ENCODE data around the gene LIPG.

Gene LIPG

DNA sequence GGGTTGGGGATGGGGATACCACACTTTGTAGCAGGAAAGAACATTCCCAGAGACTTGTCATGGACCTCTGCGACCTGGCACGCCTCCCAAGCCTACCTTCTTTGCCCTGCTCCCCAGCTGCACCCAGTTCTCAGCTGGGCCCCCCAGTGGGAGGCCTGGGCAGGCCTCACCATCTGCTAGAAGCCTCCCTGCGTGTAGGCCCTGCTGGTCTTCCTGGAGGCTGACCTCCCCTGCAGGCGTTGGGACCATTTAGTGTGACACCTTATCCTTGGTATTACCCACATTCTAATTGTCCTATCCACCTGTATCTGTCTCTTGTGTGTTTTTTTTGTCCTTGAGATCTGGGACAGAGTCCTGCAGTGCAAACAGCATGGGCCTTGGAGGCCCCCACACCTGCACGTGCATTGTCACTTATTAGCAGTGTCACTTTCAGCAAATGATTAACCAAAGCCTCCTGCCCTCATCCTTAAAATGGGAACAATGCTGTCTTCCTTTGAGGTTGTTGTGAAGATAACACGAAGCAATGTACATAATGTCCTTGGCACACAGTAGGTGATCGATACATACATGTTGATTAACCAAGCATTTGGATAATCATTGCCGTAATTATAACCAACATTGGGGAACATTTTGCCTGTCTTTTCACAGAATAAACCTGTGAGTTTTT, 77.2 kb downstream of the LIPG start:
- DNase-seq (ENCODE audit: low read depth in 2 of 2): no peak

DNA sequence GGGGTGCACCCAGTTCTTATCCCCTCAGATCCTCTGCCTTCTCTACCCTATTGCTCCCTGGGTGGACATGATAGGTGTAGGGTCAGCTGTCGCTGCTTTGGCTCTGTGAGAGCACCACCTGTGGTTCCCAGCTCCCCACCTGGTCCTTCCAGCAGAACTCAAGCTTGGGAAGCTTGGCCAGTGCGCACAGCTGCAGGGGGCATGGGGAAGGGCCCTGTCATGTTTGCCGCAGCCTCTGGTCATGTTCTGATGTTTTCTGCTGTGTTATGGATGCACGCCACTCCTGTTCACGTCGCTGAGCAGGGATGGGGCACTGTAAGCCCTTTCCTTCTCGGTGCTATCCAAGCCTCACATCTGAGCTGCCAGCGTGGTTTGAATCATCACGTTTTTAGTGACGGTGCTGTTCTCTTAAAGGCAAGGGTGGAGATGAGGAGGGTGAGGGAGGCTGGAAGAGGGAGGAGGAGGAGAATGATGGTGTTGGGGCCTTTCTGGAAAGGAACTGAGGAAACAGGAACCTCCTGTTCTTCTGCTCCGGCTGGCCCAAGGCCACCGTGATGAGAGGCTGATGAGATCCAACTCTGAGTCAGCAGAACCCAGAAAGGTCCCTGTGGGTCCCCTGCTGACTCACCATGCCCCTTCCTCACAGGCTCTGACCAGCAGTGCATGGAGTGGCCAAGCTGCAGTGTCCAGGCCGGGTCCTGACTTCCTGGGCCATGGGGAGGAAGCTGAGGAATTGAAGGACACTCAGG, 78.0 kb downstream of the LIPG start:
- no peak for DNase-seq (ENCODE audit: low read depth in 2 of 2)

DNA sequence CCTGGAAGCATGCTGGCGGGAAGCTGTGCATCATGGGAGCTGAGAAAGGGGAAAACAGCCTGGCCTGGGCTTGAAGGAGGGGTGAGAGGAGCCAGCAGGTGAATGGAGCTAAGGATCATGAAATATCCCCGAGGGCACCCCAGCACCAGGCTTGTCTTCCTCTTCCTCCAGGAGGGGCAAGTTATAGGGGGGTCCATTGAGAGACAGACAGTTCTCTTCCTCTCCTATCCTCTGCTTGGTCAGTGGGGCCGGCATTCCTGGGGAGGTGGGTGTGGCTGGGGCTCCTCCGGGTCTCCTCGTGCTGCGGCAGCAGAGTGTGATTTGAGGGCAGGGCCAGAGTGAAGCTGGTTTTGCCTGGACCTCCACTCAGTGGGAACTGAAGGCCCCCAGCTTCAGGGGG, 78.9 kb downstream of the LIPG start:
- DNase-seq (ENCODE audit: low read depth in 2 of 2): no peak

DNA sequence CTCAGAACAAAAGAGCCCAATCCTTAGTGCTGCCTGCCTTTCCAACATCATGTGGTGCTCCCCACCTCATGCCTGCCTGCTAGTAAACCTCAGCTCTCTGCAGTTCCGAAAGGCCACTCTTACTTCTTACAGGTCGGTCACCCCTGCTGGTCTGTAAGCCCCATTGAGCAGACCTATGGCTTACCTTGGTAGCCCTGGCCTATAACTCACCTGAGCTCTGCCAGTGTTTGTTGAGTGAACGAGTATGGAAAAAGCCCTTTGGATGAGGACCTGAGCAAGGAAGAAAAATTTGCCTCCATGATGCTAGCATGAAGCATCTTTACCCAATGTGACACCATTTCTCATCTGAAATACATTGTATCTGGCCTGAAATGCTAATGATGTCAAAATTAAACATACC, 83.3 kb downstream of the LIPG start:
- DNase-seq (ENCODE audit: low read depth in 2 of 2): no peak

DNA sequence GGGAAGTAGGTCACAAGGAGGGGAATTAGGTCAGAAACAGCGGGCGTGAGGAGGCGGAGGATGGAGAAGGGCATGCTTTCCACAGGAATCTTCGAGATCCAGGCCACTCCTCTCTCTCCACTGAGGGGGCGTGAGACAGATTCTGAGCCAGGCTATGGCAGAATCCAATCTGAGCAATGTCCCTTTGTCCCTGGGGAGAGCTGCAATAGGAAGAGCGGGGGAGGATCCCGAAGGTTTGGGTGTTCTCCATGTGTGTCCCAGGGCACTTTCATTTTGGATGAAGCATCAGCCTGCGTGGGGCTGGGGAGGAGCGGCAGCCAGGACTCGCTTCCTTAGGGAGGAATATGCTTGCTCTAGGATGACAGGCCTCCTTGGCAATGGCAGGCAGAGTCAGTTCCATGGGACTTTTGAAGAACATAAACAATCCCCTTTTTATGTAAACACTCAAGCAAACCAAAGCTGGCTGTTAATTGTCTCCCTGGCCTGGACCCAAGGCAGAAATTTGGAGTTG, 84.0 kb downstream of the LIPG start:
- no peak for DNase-seq (ENCODE audit: low read depth in 2 of 2)

DNA sequence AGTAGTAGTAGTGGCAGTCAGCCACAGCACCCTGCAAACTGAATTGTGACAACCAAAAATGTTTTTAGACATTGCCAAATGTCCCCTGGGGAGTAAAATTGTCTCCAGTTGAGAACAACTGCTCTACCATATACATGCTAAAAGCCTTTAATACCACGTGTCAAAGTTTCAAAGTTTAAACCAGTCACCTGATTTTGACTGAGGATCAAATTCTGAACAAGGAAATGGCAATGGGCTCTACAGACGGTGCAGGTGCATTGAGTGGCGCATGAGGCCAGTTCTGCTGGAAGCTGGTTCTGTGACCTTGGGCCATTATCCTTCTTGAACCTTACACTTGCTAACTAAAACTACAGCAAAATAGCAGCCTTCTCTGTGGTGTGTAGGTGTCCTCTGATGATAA, 85.0 kb downstream of the LIPG start:
- DNase-seq (ENCODE audit: low read depth in 2 of 2): no peak

DNA sequence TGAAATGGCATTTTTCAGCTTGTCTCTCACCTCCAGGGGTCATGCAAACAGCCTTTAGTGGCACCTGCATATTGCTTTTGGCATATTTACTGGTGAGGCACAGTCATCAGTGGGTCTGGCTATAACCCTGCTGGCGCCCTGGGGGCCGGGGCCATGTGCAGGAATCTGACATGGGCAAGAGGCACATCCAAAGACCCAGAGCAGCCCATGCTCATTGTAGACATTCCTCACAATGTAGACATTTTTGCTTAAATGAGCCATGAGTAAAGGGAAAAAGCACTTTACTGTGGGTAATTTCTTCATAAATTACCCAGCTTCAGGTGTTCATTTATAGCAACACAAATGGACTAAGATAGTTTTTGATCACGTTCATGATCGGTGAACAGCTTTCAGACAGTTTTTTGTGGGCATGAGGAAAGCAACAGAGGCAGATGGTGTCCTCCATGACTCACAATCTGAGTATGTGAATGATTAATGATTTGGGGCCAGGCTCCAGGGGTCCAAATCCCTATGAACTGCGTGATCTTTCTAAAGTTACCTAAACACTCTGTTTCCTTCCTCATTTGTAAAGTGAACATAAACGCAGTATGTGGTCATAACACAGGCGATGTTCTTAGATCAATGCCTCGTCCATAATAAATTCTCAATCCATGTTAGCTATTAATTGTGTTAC, 85.8 kb downstream of the LIPG start:
- no peak for DNase-seq (ENCODE audit: low read depth in 2 of 2)

DNA sequence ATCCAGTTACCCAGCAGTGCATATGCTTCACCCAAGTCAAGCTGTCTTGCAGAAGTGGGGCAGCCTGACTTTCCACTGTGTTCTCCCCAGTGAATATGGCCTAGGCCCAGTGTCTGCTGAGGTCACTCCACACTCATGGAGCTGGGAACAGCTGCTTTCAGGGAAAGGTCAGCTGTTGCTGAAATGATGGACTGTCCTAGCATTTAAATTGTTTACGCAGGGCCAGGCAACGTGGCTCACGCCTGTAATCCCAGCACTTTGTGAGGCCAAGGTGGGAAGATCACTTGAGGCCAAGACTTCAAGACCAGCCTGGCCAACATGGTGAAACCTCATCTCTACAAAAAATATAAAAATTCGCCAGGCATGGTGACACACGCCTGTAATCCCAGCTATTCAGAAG, 86.5 kb downstream of the LIPG start:
- DNase-seq (ENCODE audit: low read depth in 2 of 2): no peak
